H9 (cell line): ENCODE data around the gene EDRF1. TPM values are rescaled to one million over a fixed set of nuclear protein-coding genes. Genes with fewer than 3 reads are reported as not detected.

Experiments used
- DNase-seq: peaks from one replicate; pipeline ENCODE4 v3.0.0-alpha.2; 2017
- H2AFZ ChIP-seq: one replicate; pipeline ENCODE4 v1.6.1; 2013; ENCODE audit warnings: mild to moderate bottlenecking, low read length, control low read depth, moderate library complexity
- H2AK5ac ChIP-seq: 2 replicates; pipeline ENCODE4 v1.6.1; 2013; ENCODE audit warnings: low read length, control low read depth, mixed read lengths; ENCODE audit not compliant: insufficient read length
- H2BK120ac ChIP-seq: one replicate; pipeline ENCODE4 v1.6.1; 2013; ENCODE audit warnings: low read depth, mild to moderate bottlenecking, low read length, control low read depth, inconsistent platforms; ENCODE audit not compliant: poor library complexity, severe bottlenecking
- H2BK12ac ChIP-seq: 2 replicates; pipeline ENCODE4 v1.6.1; 2013; ENCODE audit warnings: low read length, control low read depth, mixed read lengths, low read depth; ENCODE audit not compliant: insufficient read length
- H2BK15ac ChIP-seq: 2 replicates; pipeline ENCODE4 v1.6.1; 2013; ENCODE audit warnings: low read depth, low read length, control low read depth
- H2BK20ac ChIP-seq: one replicate; pipeline ENCODE4 v1.6.1; 2013; ENCODE audit warnings: low read depth, mild to moderate bottlenecking, low read length, control low read depth, inconsistent platforms; ENCODE audit not compliant: poor library complexity, severe bottlenecking
- H2BK5ac ChIP-seq: 2 replicates; pipeline ENCODE4 v1.6.1; 2013; ENCODE audit warnings: low read length, control low read depth, mixed read lengths; ENCODE audit not compliant: insufficient read length
- H3K14ac ChIP-seq: 2 replicates; pipeline ENCODE4 v1.6.1; 2013; ENCODE audit warnings: low read length, control low read depth; ENCODE audit not compliant: insufficient read depth
- H3K18ac ChIP-seq: 2 replicates; pipeline ENCODE4 v1.6.1; 2013; ENCODE audit warnings: low read depth, mild to moderate bottlenecking, mixed read lengths, low read length, control low read depth; ENCODE audit not compliant: insufficient read length
- H3K23ac ChIP-seq: 2 replicates; pipeline ENCODE4 v1.6.1; 2013; ENCODE audit warnings: low read length, control low read depth, mixed read lengths, low read depth; ENCODE audit not compliant: insufficient read length
- H3K23me2 ChIP-seq: 2 replicates; pipeline ENCODE4 v1.6.1; 2013; ENCODE audit warnings: low read depth, mild to moderate bottlenecking, mixed read lengths, low read length, control low read depth; ENCODE audit not compliant: insufficient read length, poor library complexity, severe bottlenecking
- H3K27ac ChIP-seq: 2 replicates; pipeline ENCODE4 v1.5.1; 2013; ENCODE audit warnings: low read length, control low read depth, mixed read lengths, low read depth; ENCODE audit not compliant: insufficient read length
- H3K27me3 ChIP-seq: 2 replicates; pipeline ENCODE4 v1.6.1; 2013; ENCODE audit warnings: low read length, control low read depth, inconsistent platforms; ENCODE audit not compliant: insufficient read depth
- H3K4ac ChIP-seq: 2 replicates; pipeline ENCODE4 v1.6.1; 2013; ENCODE audit warnings: low read depth, mild to moderate bottlenecking, control low read depth, inconsistent platforms, low read length, moderate library complexity
- H3K4me1 ChIP-seq: 2 replicates; pipeline ENCODE4 v1.6.1; 2013; ENCODE audit warnings: low read length, control low read depth, inconsistent platforms; ENCODE audit not compliant: insufficient read depth
- H3K4me2 ChIP-seq: 2 replicates; pipeline ENCODE4 v1.6.1; 2013; ENCODE audit warnings: low read length, control low read depth, mixed read lengths; ENCODE audit not compliant: insufficient read length, insufficient read depth
- H3K56ac ChIP-seq: 2 replicates; pipeline ENCODE4 v1.6.1; 2013; ENCODE audit warnings: low read depth, mild to moderate bottlenecking, mixed read lengths, low read length, control low read depth; ENCODE audit not compliant: insufficient read length
- H3K79me1 ChIP-seq: 2 replicates; pipeline ENCODE4 v1.6.1; 2013; ENCODE audit warnings: low read depth, mild to moderate bottlenecking, moderate library complexity, low read length, control low read depth, inconsistent platforms; ENCODE audit not compliant: insufficient read depth, poor library complexity, severe bottlenecking
- H3K79me2 ChIP-seq: 2 replicates; pipeline ENCODE4 v1.6.1; 2013; ENCODE audit warnings: low read length, control low read depth, inconsistent platforms; ENCODE audit not compliant: insufficient read depth
- H3K9ac ChIP-seq: 2 replicates; pipeline ENCODE4 v1.6.1; 2013; ENCODE audit warnings: low read length, control low read depth, mixed read lengths; ENCODE audit not compliant: insufficient read length; ENCODE audit errors: extremely low read depth
- H3K9me3 ChIP-seq: one replicate; pipeline ENCODE4 v1.6.1; 2013; ENCODE audit warnings: low read depth, low read length, inconsistent platforms; ENCODE audit not compliant: control insufficient read depth
- H3T11ph ChIP-seq: one replicate; pipeline ENCODE4 v1.6.1; 2013; ENCODE audit warnings: mild to moderate bottlenecking, low read length, control low read depth, inconsistent platforms
- H4K20me1 ChIP-seq: one replicate; pipeline ENCODE4 v1.6.1; 2013; ENCODE audit not compliant: control insufficient read depth, insufficient read length, insufficient read depth
- H4K5ac ChIP-seq: 2 replicates; pipeline ENCODE4 v1.6.1; 2013; ENCODE audit warnings: low read depth, mild to moderate bottlenecking, mixed read lengths, low read length, control low read depth; ENCODE audit not compliant: insufficient read length
- H4K8ac ChIP-seq: replicated peaks from 2 replicates; pipeline ENCODE4 v1.6.1; 2013; ENCODE audit warnings: low read length, control low read depth, mixed read lengths, low read depth; ENCODE audit not compliant: insufficient read length
- H4K91ac ChIP-seq: 2 replicates; pipeline ENCODE4 v1.6.1; 2013; ENCODE audit warnings: low read depth, mild to moderate bottlenecking, moderate library complexity, mixed read lengths, low read length, control low read depth; ENCODE audit not compliant: insufficient read length
- H3K27ac Mint-ChIP-seq, 3 experiments: 2 replicates in 2 of 3; 3 replicates in 1 of 3; pipeline ENCODE4 v1.8.0; 2020 to 2021; ENCODE audit warnings: mixed read lengths in 3 of 3, mild to moderate bottlenecking in 1 of 3, moderate library complexity in 1 of 3
- H3K27me3 Mint-ChIP-seq: 2 replicates; pipeline ENCODE4 v1.8.0; 2021; ENCODE audit warnings: low read depth, mild to moderate bottlenecking, moderate library complexity, mixed read lengths
- H3K36me3 Mint-ChIP-seq, 3 experiments: 2 replicates in 2 of 3; 3 replicates in 1 of 3; pipeline ENCODE4 v1.8.0; 2020 to 2021; ENCODE audit warnings: low read depth in 3 of 3, mixed read lengths in 3 of 3; ENCODE audit not compliant: insufficient read depth in 1 of 3
- H3K4me1 Mint-ChIP-seq, 2 experiments: 2 replicates each; pipeline ENCODE4 v1.8.0; 2020; ENCODE audit warnings: mixed read lengths in 2 of 2
- H3K4me3 Mint-ChIP-seq, 2 experiments: 2 replicates in 1 of 2; 3 replicates in 1 of 2; pipeline ENCODE4 v1.8.0; 2020 to 2021; ENCODE audit warnings: mild to moderate bottlenecking in 2 of 2, mixed read lengths in 2 of 2, moderate library complexity in 1 of 2
- H3K9me3 Mint-ChIP-seq, 2 experiments: 2 replicates in 1 of 2; 3 replicates in 1 of 2; pipeline ENCODE4 v1.8.0; 2020; ENCODE audit warnings: mild to moderate bottlenecking in 2 of 2, mixed read lengths in 2 of 2, moderate library complexity in 1 of 2
- CTCF ChIP-seq: fragments of 200-600 bp; sonication (generic); conservative IDR thresholded peaks from 3 replicates; pipeline ENCODE4 v1.8.0; 2021; ENCODE audit warnings: antibody characterized with exemption, mild to moderate bottlenecking
- WGBS: extraction: QIAGEN DNeasy Blood & Tissue Kit; methylation state at CpG from one replicate; pipeline ENCODE4 v1.1.7; 2013; ENCODE audit warnings: missing lambda C conversion rate, low lambda C conversion rate, mixed read lengths; ENCODE audit not compliant: insufficient read length; ENCODE audit errors: extremely low coverage; 5-methylcytosine and 5-hydroxymethylcytosine counted together
- total RNA-seq: library from RNA; stranded (reverse); gene quantifications from 2 replicates; pipeline ENCODE4 v1.2.1, GENCODE V29; 2021

EDRF1 gene
- total RNA-seq, 1 experiment from 2014 or later, result 51.0 TPM

GRCh38 chr10:125709553-125710474 is 9.7 kb upstream of the EDRF1 start:
- H4K8ac ChIP-seq, result no peak overlapping the region
- peaks cover 5 to 11% of the 10 kb centered on the region in 2 experiments; a peak in 3 of 5 replicates for H3K9me3 Mint-ChIP-seq
- no peak overlapping the region for H2AFZ ChIP-seq
- no peak overlapping the region for H3K4me2 ChIP-seq
- no peaks in the 10 kb centered on the region for H3K27me3 ChIP-seq
- H3K9ac ChIP-seq, result no peak overlapping the region
- H3K27me3 Mint-ChIP-seq, result peaks cover 2% of the 10 kb centered on the region
- H3K79me2 ChIP-seq, result no peaks in the 10 kb centered on the region
- H2BK5ac ChIP-seq, result no peak overlapping the region
- no peak for DNase-seq
- H2BK20ac ChIP-seq, result no peak overlapping the region
- TF ChIP-seq CTCF, result no peak
- no peak overlapping the region for H3K27ac ChIP-seq
- no peak overlapping the region for H3K23ac ChIP-seq
- no peak overlapping the region for H2AK5ac ChIP-seq
- peaks cover 3% of the 10 kb centered on the region; the same call in 1 of the 2 replicates for H3K4me1 ChIP-seq
- no peak overlapping the region for H4K5ac ChIP-seq
- no CpG with 5 or more reads among the region's 12 CpGs for WGBS
- H3K36me3 Mint-ChIP-seq, result peaks cover 0 to 10% (median 0%) of the 10 kb centered on the region in 3 experiments; a peak in 3 of 7 replicates
- H3K18ac ChIP-seq, result no peak overlapping the region
- no peak overlapping the region for H2BK120ac ChIP-seq
- no peak overlapping the region for H3K4me3 Mint-ChIP-seq
- H3T11ph ChIP-seq, result no peak overlapping the region
- no peaks in the 10 kb centered on the region for H3K9me3 ChIP-seq
- H2BK15ac ChIP-seq, result no peak overlapping the region
- H3K4ac ChIP-seq, result no peak overlapping the region
- H3K14ac ChIP-seq, result no peak overlapping the region
- no peaks in the 10 kb centered on the region for H3K23me2 ChIP-seq
- no peaks in the 10 kb centered on the region for H4K20me1 ChIP-seq
- H3K4me1 Mint-ChIP-seq, result peaks cover 22 to 25% of the 10 kb centered on the region in 2 experiments
- 0 out of 7 replicates have a peak overlapping the region, but pooled peaks of 1 of the 3 experiments have one; percentile 3 for H3K27ac Mint-ChIP-seq
- no peak overlapping the region for H3K56ac ChIP-seq
- H4K91ac ChIP-seq, result no peak overlapping the region
- H3K79me1 ChIP-seq, result no peaks in the 10 kb centered on the region
- no peak overlapping the region for H2BK12ac ChIP-seq
